Measurements from ENCODE around the gene TP73. TPM values are rescaled to one million over a fixed set of nuclear protein-coding genes. Genes with fewer than 3 reads are reported as not detected.

The TP73 gene
- total and polyA plus RNA-seq, 8 donors, result 0.11 to 0.51 (median 0.28) TPM

GRCh38 chr1:3676581-3677470 lies 24.5 kb downstream of the TP73 start:
- Histone ChIP-seq H3K27ac (no peak overlapping the region), H3K4me3 (no peak overlapping the region), H3K27me3 (no peaks in the 10 kb centered on the region), H3K4me1 (peaks cover 0 to 5% (median 5%) of the 10 kb centered on the region in 3 donors), H3K36me3 (no peaks in the 10 kb centered on the region), H3K9me3 (no peaks in the 10 kb centered on the region)
- intact Hi-C loops (cut with DNase I), result no loop called here
- ATAC-seq (no peak), FAIRE-seq (no peak), DNase-seq (peak in 2 of 6 donors; percentile 31 to 67)
- 81 to 82% methylated on average over 22 of the region's 22 CpGs for WGBS, 2 donors
- TF ChIP-seq CTCF (IDR thresholded peaks at IDR 0.05), result no peak

DNA sequence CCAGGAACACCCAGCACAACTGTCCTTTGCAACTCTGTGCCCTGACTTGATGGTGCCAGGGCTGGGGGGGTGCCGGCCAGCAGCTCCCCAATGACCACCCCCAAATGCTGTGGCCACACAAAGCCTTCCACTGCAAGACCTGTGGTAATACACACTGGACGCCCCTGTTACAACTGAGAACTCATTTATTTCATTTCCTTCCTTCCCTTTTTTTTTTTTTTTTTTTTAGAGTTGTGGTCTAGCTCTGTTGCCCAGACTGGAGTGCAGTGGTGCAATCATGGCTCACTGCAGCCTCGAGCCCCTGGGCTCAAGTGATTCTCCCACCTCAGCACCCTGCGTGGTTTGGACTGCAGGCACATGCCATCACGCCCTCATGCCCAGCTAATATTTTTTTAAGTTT lies 25.2 kb downstream of the TP73 start:
- intact Hi-C loops (cut with DNase I), result no loop called here
- no peak for ATAC-seq
- Histone ChIP-seq H3K27me3 (no peaks in the 10 kb centered on the region), H3K4me1 (peaks cover 0 to 5% (median 5%) of the 10 kb centered on the region in 3 donors), H3K4me3 (no peak overlapping the region), H3K36me3 (no peaks in the 10 kb centered on the region), H3K9me3 (no peaks in the 10 kb centered on the region), H3K27ac (no peak overlapping the region)
- TF ChIP-seq CTCF (IDR thresholded peaks at IDR 0.05), result no peak
- no peak for DNase-seq
- 70 to 89% methylated on average over 5 of the region's 5 CpGs for WGBS, 2 donors
- no peak for FAIRE-seq

GRCh38 chr1:3678361-3679097 lies 26.2 kb downstream of the TP73 start:
- no peaks in the 10 kb centered on the region for H3K9me3 ChIP-seq
- whole genome bisulfite sequencing, 2 donors, result 82% methylated on average over 21 of the region's 21 CpGs
- TF ChIP-seq CTCF (IDR thresholded peaks at IDR 0.05), result no peak
- intact Hi-C loops (cut with DNase I), result no loop called here
- no peaks in the 10 kb centered on the region for H3K27me3 ChIP-seq
- peaks cover 0 to 5% (median 5%) of the 10 kb centered on the region in 3 donors for H3K4me1 ChIP-seq
- no peak overlapping the region for H3K27ac ChIP-seq
- H3K36me3 ChIP-seq, result no peaks in the 10 kb centered on the region
- ATAC-seq, result no peak
- peak in 2 of 6 donors; percentile 30 to 60 for DNase-seq
- FAIRE-seq, result no peak
- H3K4me3 ChIP-seq, result no peak overlapping the region

DNA sequence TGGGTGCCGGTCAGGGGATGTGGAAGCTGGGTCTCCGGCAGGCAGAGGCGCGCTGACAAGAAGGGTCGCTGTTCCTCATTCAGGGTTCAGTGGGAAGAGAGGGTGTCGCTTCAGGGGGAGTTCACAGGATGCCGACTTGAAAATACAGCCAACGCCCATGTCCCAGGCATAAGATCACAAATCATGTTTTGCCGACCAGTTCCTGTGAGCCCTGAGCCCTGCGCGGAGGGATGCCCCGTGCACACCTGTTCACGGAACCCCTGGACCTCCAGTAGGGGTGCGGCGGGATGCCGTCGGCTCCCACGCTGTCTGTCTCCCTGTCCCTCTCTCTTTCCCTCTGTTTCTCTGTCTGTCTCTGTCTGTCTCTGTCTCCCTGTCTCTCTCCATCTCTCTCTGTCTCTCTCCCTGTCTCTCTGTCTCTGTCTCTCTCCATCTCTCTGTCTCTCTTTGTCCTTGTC lies 26.8 kb downstream of the TP73 start:
- WGBS, 2 donors, result 76 to 91% methylated on average over 18 of the region's 18 CpGs
- FAIRE-seq (no peak), DNase-seq (no peak), ATAC-seq (no peak)
- Histone ChIP-seq H3K27me3 (no peaks in the 10 kb centered on the region), H3K9me3 (no peaks in the 10 kb centered on the region), H3K36me3 (no peaks in the 10 kb centered on the region), H3K4me1 (peaks cover 0 to 4% (median 4%) of the 10 kb centered on the region in 3 donors), H3K27ac (no peak overlapping the region), H3K4me3 (no peak overlapping the region)
- TF ChIP-seq CTCF (IDR thresholded peaks at IDR 0.05), result no peak
- intact Hi-C loops (cut with DNase I), result no loop called here
